Astrocyte of the spinal cord (primary cell): Measurements from ENCODE around the gene MINAR1.

Source experiments
- DNase-seq: peaks from one replicate; pipeline ENCODE4 v3.0.0; 2011; ENCODE audit warnings: low read depth, low spot score
- H3K4me3 ChIP-seq: 2 replicates; pipeline ENCODE4 v1.5.1; 2011; ENCODE audit warnings: low read depth, mild to moderate bottlenecking, low read length, moderate library complexity
- CTCF ChIP-seq: IDR thresholded peaks from 2 replicates; pipeline ENCODE4 v1.5.1; 2012; ENCODE audit warnings: low read depth, mild to moderate bottlenecking, low read length, inconsistent platforms
- in situ Hi-C: cut with HindIII; loops from 2 replicates; pipeline ENCODE4 v1.10.0; 2017; ENCODE audit warnings: low sequenced_read_pairs

MINAR1 gene

DNA sequence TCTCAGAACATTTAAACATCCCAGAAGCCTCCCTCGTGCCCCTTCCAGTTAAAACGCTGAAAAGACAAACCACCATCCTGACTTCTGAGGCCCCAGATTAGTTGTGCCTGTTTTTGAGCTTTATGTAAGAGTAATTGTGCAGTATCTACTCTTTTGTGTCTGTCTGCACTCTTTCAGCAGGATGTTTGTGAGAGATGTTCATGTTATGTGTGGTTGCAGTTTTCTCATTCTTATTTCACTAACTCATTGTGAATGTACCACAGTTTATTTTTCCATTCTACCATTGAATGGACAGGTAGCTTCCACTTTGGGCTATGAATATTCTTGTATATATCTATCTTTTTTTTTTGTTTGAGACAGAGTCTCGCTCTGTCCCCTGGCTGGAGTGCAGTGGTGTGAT is 40.3 kb downstream of the MINAR1 start:
- in situ Hi-C loops = no loop called here
- no peak for DNase-seq
- TF ChIP-seq CTCF = no peak
- no peak overlapping the region for H3K4me3 ChIP-seq

DNA sequence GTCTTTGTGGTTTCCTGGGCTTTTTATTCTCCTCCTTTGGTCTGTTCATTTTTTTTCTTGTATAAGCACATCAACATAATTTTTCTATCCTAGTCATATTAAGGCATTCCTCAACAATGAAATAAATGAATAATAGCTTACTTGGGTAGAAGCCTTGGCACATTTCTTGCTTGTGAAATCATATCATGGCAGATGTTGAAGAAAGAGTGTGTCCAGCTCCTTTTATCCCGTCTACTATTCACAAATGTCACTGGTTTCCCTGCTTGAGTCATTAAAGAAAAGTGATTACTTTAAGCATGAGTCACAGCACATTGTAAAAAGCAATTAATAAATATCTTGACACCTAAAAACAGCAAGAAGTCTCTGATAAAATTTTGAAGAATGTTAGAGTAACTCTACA is 42.1 kb downstream of the MINAR1 start:
- peak; percentile 49 for DNase-seq
- in situ Hi-C loops = no loop called here
- H3K4me3 ChIP-seq = no peak overlapping the region
- TF ChIP-seq CTCF = no peak

GRCh38 chr15:79475306-79475705 is 43.2 kb downstream of the MINAR1 start:
- in situ Hi-C loops = no loop called here
- H3K4me3 ChIP-seq = no peak overlapping the region
- peak; percentile 36 for DNase-seq
- TF ChIP-seq CTCF = no peak

DNA sequence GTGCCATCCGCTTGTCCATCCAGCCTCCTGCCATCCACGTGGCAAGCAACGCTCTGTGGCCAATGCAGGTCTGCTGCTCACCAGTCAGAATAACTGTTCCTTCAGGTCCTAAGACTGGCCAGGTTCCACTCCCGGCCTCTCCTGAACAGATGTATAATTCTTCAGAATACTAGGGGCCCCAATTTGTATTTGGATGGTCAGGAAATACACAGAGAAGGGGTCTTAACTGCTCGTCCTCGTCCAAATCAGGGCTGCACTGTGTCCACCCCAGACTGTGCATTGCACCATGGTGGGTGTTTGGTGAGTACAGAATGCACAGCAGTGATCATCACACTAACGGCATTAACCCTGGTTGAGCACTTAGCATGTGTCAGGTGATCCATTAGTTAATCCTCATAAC is 46.0 kb downstream of the MINAR1 start:
- no peak for DNase-seq
- in situ Hi-C loops = no loop called here
- no peak overlapping the region for H3K4me3 ChIP-seq
- TF ChIP-seq CTCF = no peak

GRCh38 chr15:79479616-79480015 is 47.5 kb downstream of the MINAR1 start:
- DNase-seq = no peak
- H3K4me3 ChIP-seq = no peak overlapping the region
- TF ChIP-seq CTCF = no peak
- in situ Hi-C loops = no loop called here

- H3K4me3 ChIP-seq = no peak overlapping the region
- no peak for TF ChIP-seq CTCF
- no peak for DNase-seq
- in situ Hi-C loops = no loop called here
Measured at GRCh38 chr15:79481793-79482192, 49.7 kb downstream of the MINAR1 start.
